Caco-2 (cell line): ENCODE data around the gene CFAP46. TPM values are rescaled to one million over a fixed set of nuclear protein-coding genes. Genes with fewer than 3 reads are reported as not detected.
"Not testable (repeated sequence)": the region's sequence is repeated elsewhere in the genome, so short reads cannot be mapped to it uniquely, and the experiment has no call there.

Experiments
- BruUV-seq: library from RNA; stranded (reverse); fragments of 400-500 nt; replicated peaks from 2 replicates; lab custom pipeline; 2021; lab: Mats Ljungman, UMichigan
- CTCF ChIA-PET: fragments of 300-600 bp; sonication (Branson Sonifier 250); formaldehyde crosslinking; loops from one replicate; lab custom pipeline; 2022; ENCODE audit warnings: antibody characterized with exemption; lab: Charles Lee
- POLR2A ChIA-PET: fragments of 300-600 bp; sonication (Branson Sonifier 250); formaldehyde crosslinking; loops from one replicate; lab custom pipeline; 2022; ENCODE audit warnings: antibody characterized with exemption; lab: Charles Lee
- DNase-seq, 2 experiments: peaks; one replicate each; pipeline versions ENCODE4 v3.0.0 to v3.0.0-alpha.2; 2020 to 2022
- H3K27me3 ChIP-seq: replicated peaks from 2 replicates; pipeline ENCODE4 v1.6.0; 2011; ENCODE audit warnings: low read length; ENCODE audit not compliant: control insufficient read depth, insufficient read depth
- H3K36me3 ChIP-seq: 2 replicates; pipeline ENCODE4 v1.5.1; 2011; ENCODE audit warnings: low read length; ENCODE audit not compliant: control insufficient read depth, insufficient read depth
- H3K4me1 ChIP-seq: fragments of 250-450 bp; sonication (Bioruptor Pico); 2 replicates; pipeline ENCODE4 v1.5.1; 2020; ENCODE audit warnings: mild to moderate bottlenecking
- H3K4me3 ChIP-seq: 2 replicates; pipeline ENCODE4 v1.5.1; 2011; ENCODE audit warnings: low read depth, mild to moderate bottlenecking, control low read depth, low read length
- H3K9me3 ChIP-seq: fragments of 250-450 bp; sonication (Bioruptor Pico); 2 replicates; pipeline ENCODE4 v1.5.1; 2020; ENCODE audit warnings: mild to moderate bottlenecking, moderate library complexity
- H3K27ac Mint-ChIP-seq: one replicate; pipeline ENCODE4 v1.8.0; 2022; ENCODE audit warnings: mixed read lengths; ENCODE audit not compliant: unreplicated experiment
- H3K27me3 Mint-ChIP-seq: one replicate; pipeline ENCODE4 v1.8.0; 2022; ENCODE audit warnings: mixed read lengths; ENCODE audit not compliant: insufficient read depth, unreplicated experiment
- H3K36me3 Mint-ChIP-seq: one replicate; pipeline ENCODE4 v1.8.0; 2022; ENCODE audit warnings: mild to moderate bottlenecking, mixed read lengths; ENCODE audit not compliant: insufficient read depth, unreplicated experiment
- H3K4me1 Mint-ChIP-seq: one replicate; pipeline ENCODE4 v1.8.0; 2022; ENCODE audit warnings: low read depth, mixed read lengths; ENCODE audit not compliant: unreplicated experiment
- H3K4me3 Mint-ChIP-seq: one replicate; pipeline ENCODE4 v1.8.0; 2022; ENCODE audit warnings: mild to moderate bottlenecking, moderate library complexity, mixed read lengths; ENCODE audit not compliant: unreplicated experiment
- H3K9me3 Mint-ChIP-seq: one replicate; pipeline ENCODE4 v1.8.0; 2022; ENCODE audit warnings: mixed read lengths; ENCODE audit not compliant: unreplicated experiment
- CTCF ChIP-seq, 2 experiments: fragments of 200-600 bp in 1 of 2; IDR thresholded peaks; 1 replicate in 1 of 2; 2 replicates in 1 of 2; pipeline versions ENCODE4 v1.5.1 to v1.8.0; 2011 to 2022; ENCODE audit warnings: antibody characterized with exemption in 1 of 2, control low read depth in 1 of 2, inconsistent platforms in 1 of 2, low read depth in 1 of 2, low read length in 1 of 2, mild to moderate bottlenecking in 1 of 2, moderate library complexity in 1 of 2; ENCODE audit not compliant: insufficient read depth in 1 of 2, severe bottlenecking in 1 of 2, unreplicated experiment in 1 of 2
- intact Hi-C: fragments of 100-400 bp; cut with micrococcal nuclease; formaldehyde crosslinking; loops from one replicate; pipeline ENCODE4 v1.10.0; 2022; ENCODE audit not compliant: unreplicated experiment
- total RNA-seq: library from RNA; stranded (reverse); gene quantifications from 2 replicates; pipeline ENCODE4 v1.2.3, GENCODE V29; 2022

Gene CFAP46
- total RNA-seq, 1 experiment from 2014 or later, result not detected

GRCh38 chr10:132957981-132958882 is 15.9 kb upstream of the CFAP46 start:
- Mint-ChIP-seq H3K27me3 (peaks cover 16% of the 10 kb centered on the region), H3K36me3 (peaks cover 7% of the 10 kb centered on the region), H3K4me1 (peaks cover 4% of the 10 kb centered on the region), H3K4me3 (no peak overlapping the region), H3K27ac (no peak overlapping the region), H3K9me3 (no peaks in the 10 kb centered on the region)
- H3K36me3 ChIP-seq, result no peaks in the 10 kb centered on the region
- intact Hi-C loops, result no loop called here
- POLR2A ChIA-PET, result no interaction called here
- H3K4me3 ChIP-seq, result no peak overlapping the region
- DNase-seq, result no peak
- CTCF ChIA-PET, result no interaction called here
- H3K4me1 ChIP-seq, result peaks cover 13% of the 10 kb centered on the region
- no peak for TF ChIP-seq CTCF (IDR thresholded peaks at IDR 0.05; ENCODE audit: insufficient read depth in 1 of 2, low read depth in 1 of 2, low read length in 1 of 2, severe bottlenecking in 1 of 2, unreplicated experiment in 1 of 2)
- no peaks in the 10 kb centered on the region for H3K9me3 ChIP-seq
- H3K27me3 ChIP-seq, result no peaks in the 10 kb centered on the region
- no TSS peak for BruUV-seq

- H3K27me3 Mint-ChIP-seq, result peaks cover 15% of the 10 kb centered on the region
- DNase-seq, result peak in 1 of 2 experiments; percentile 24
Measured at GRCh38 chr10:132957131-132957530, 14.8 kb upstream of the CFAP46 start.

GRCh38 chr10:132956259-132956658 is 13.9 kb upstream of the CFAP46 start:
- H3K27ac Mint-ChIP-seq, H3K36me3 ChIP-seq, H3K9me3 ChIP-seq, H3K4me3 Mint-ChIP-seq, H3K4me1 ChIP-seq, H3K4me3 ChIP-seq, CTCF ChIA-PET, H3K36me3 Mint-ChIP-seq, DNase-seq, POLR2A ChIA-PET, intact Hi-C loops, H3K9me3 Mint-ChIP-seq, H3K27me3 ChIP-seq, H3K4me1 Mint-ChIP-seq, BruUV-seq: not testable (repeated sequence)
- peaks cover 20% of the 10 kb centered on the region for H3K27me3 Mint-ChIP-seq

More at GRCh38 chr10:132957131-132957530, 14.8 kb upstream of the CFAP46 start:
- TF ChIP-seq CTCF (IDR thresholded peaks at IDR 0.05; ENCODE audit: insufficient read depth in 1 of 2, low read depth in 1 of 2, low read length in 1 of 2, severe bottlenecking in 1 of 2, unreplicated experiment in 1 of 2), result no peak
- Histone ChIP-seq H3K36me3 (no peaks in the 10 kb centered on the region), H3K4me1 (peaks cover 5% of the 10 kb centered on the region), H3K27me3 (no peaks in the 10 kb centered on the region), H3K9me3 (no peaks in the 10 kb centered on the region), H3K4me3 (no peak overlapping the region)
- intact Hi-C loops, result no loop called here
- Mint-ChIP-seq H3K36me3 (peaks cover 5% of the 10 kb centered on the region), H3K4me3 (no peak overlapping the region), H3K9me3 (no peaks in the 10 kb centered on the region), H3K4me1 (peaks cover 7% of the 10 kb centered on the region), H3K27ac (no peak overlapping the region)
- no TSS peak for BruUV-seq
- ChIA-PET POLR2A (no interaction called here), CTCF (no interaction called here)
